CD4-positive, alpha-beta T cell treated with Interleukin-2 at 100 ng/mL for 4 hours (primary cell): ENCODE data around the gene PNLIP.

Experiments used
- DNase-seq: peaks from one replicate; pipeline ENCODE4 v3.0.0-alpha.2; 2020; ENCODE audit warnings: low spot score

PNLIP gene

DNA sequence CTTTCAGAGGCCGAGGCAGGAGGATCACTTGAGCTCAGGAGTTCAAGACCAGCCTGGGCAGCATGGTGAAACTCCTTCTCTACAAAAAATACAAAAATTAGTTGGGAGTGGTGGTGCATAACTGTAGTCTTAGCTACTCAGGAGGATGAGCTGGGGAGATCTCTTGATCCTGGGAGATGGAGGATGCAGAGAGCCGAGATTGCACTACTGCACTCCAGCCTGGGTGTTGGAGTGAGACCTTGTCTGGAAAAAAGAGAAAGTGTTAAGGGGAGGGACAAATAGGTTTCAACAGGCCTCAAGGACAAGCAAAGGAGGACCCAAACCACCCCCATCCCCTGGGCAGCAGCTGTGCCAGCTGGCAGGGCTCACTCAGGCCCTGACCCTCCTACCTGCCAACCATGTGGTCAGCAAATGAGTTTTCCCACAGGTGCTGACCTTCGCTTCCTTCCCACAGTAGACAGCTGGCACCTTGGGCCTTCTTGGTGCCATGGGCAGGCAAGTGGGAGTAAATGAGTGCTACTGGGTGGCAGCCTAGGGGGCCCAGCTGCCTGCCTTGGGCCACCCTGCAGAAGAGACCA is 69.6 kb downstream of the PNLIP start:
- DNase-seq: no peak
